Fibroblast of the aortic adventitia (primary cell): ENCODE data around the gene SPOCD1. TPM values are rescaled to one million over a fixed set of nuclear protein-coding genes. Genes with fewer than 3 reads are reported as not detected.
A peak's percentile ranks its signal among the peaks of the same experiment; 100 is the strongest.

Experiments
- DNase-seq: peaks from one replicate; pipeline ENCODE4 v3.0.0-alpha.2; 2010; ENCODE audit warnings: low read depth
- H3K4me3 ChIP-seq: 2 replicates; pipeline ENCODE4 v1.5.1; 2011; ENCODE audit warnings: low read depth, mild to moderate bottlenecking, control low read depth, low read length, moderate library complexity
- CTCF ChIP-seq: IDR thresholded peaks from 2 replicates; pipeline ENCODE4 v1.5.1; 2011; ENCODE audit warnings: mild to moderate bottlenecking, low read length, control low read depth, inconsistent platforms; ENCODE audit not compliant: insufficient read depth
- total RNA-seq: library from RNA; depleted of rRNA; stranded (reverse); fragments of >200 nt; gene quantifications from 2 replicates; pipeline ENCODE4 v1.2.3, GENCODE V29; 2012; ENCODE audit warnings: low replicate concordance

Gene SPOCD1
- total RNA-seq, 1 donor = 37.2 TPM

- H3K4me3 ChIP-seq = no peak overlapping the region
- DNase-seq = peak; percentile 50
- no peak for TF ChIP-seq CTCF
Measured at GRCh38 chr1:31831397-31832378, 15.9 kb upstream of the SPOCD1 start.

GRCh38 chr1:31830511-31830910 is 14.7 kb upstream of the SPOCD1 start:
- no peak overlapping the region for H3K4me3 ChIP-seq
- TF ChIP-seq CTCF = no peak
- DNase-seq = no peak

- no peak for DNase-seq
Measured at GRCh38 chr1:31830065-31830464, 14.2 kb upstream of the SPOCD1 start.

GRCh38 chr1:31828926-31829690 is 13.3 kb upstream of the SPOCD1 start:
- no peak for TF ChIP-seq CTCF

More at GRCh38 chr1:31830065-31830464, 14.2 kb upstream of the SPOCD1 start:
- no peak overlapping the region for H3K4me3 ChIP-seq
- no peak for TF ChIP-seq CTCF

GRCh38 chr1:31828341-31828740 is 12.5 kb upstream of the SPOCD1 start:
- no peak for TF ChIP-seq CTCF
- H3K4me3 ChIP-seq = no peak overlapping the region

More at GRCh38 chr1:31828926-31829690, 13.3 kb upstream of the SPOCD1 start:
- no peak for DNase-seq
- H3K4me3 ChIP-seq = no peak overlapping the region

GRCh38 chr1:31823780-31824179 is 8.0 kb upstream of the SPOCD1 start:
- no peak overlapping the region for H3K4me3 ChIP-seq
- TF ChIP-seq CTCF = no peak
- no peak for DNase-seq

More at GRCh38 chr1:31828341-31828740, 12.5 kb upstream of the SPOCD1 start:
- no peak for DNase-seq
